RWPE1 (cell line): ENCODE measurements around the gene GPR142.
A peak's percentile ranks its signal among the peaks of the same experiment; 100 is the strongest.

ENCODE experiments used
- CTCF ChIA-PET: fragments of 350-600 bp; sonication (Branson Sonifier 250); formaldehyde crosslinking; extraction: SDS; loops from one replicate; lab custom pipeline; 2021; lab: Yijun Ruan, JAX
- POLR2A ChIA-PET: fragments of 400-600 bp; formaldehyde crosslinking; extraction: SDS; loops from one replicate; lab custom pipeline; 2020; ENCODE audit warnings: antibody characterized with exemption; ENCODE audit not compliant: low non-redundant PET; lab: Yijun Ruan, JAX
- DNase-seq: peaks from one replicate; pipeline ENCODE4 v3.0.0; 2012; ENCODE audit warnings: low spot score
- H3K27ac ChIP-seq: fragments of 450-650 bp; 2 replicates; pipeline ENCODE4 v1.5.1; 2017
- TF ChIP-seq, protein P1 (sequence below): fragments of 450-650 bp; conservative IDR thresholded peaks from 2 replicates; pipeline ENCODE4 v1.5.1; 2017; ENCODE audit warnings: low read depth, mild to moderate bottlenecking

Gene GPR142

DNA sequence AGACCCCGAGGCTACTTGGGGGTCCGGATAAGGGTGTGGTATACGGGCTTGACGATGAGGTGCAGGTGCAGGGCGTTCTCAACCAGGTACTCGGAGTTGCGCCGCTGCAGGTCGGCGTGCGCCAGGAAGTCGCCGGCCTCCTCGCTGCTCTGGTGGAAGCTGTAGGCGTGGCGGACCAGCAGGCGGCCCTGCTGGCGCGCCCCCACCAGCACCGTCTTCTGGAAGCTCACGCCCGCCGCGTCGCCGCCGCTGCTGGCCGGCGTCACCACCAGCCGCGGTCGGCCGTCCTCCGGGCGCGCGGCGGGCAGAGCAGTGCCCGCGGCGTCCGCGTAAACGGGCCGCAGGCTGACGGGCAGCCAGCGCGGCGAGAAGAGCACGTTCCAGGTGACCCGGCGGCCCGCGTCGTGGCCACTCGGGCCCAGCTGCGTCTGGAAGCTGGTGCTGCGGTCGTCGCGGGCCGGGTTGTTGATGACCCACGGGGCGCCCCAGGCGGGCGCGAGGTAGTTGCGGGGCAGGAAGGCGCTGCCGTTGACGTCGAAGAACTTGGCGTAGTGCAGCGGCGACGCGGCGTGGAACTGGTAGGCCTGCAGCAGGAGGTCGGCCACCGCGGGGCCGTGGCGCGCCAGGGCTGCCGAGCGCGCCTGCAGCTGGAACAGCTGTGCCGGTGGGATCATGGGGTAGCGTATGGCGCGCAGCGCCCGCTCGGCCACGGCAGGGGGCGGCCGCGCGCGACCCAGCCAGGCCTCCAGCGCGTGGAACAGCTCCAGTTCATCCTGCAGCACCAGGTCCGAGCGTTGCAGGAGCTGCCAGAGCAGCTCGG is 10.4 kb upstream of the GPR142 start:
- ChIA-PET POLR2A (interaction anchor here (0.6 kb wide), 1 partner anchor 779 kb away, joined by 4 read pairs; no protein-coding TSS in a partner anchor), CTCF (interaction anchor here (0.7 to 1.2 kb wide), 4 partner anchors 11 to 97 kb away, joined by 3 read pairs; partner anchors contain the start of gene GPR142)
- TF ChIP-seq, protein P1, sequence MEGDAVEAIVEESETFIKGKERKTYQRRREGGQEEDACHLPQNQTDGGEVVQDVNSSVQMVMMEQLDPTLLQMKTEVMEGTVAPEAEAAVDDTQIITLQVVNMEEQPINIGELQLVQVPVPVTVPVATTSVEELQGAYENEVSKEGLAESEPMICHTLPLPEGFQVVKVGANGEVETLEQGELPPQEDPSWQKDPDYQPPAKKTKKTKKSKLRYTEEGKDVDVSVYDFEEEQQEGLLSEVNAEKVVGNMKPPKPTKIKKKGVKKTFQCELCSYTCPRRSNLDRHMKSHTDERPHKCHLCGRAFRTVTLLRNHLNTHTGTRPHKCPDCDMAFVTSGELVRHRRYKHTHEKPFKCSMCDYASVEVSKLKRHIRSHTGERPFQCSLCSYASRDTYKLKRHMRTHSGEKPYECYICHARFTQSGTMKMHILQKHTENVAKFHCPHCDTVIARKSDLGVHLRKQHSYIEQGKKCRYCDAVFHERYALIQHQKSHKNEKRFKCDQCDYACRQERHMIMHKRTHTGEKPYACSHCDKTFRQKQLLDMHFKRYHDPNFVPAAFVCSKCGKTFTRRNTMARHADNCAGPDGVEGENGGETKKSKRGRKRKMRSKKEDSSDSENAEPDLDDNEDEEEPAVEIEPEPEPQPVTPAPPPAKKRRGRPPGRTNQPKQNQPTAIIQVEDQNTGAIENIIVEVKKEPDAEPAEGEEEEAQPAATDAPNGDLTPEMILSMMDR: no peak
- no peak overlapping the region for H3K27ac ChIP-seq
- DNase-seq: no peak

DNA sequence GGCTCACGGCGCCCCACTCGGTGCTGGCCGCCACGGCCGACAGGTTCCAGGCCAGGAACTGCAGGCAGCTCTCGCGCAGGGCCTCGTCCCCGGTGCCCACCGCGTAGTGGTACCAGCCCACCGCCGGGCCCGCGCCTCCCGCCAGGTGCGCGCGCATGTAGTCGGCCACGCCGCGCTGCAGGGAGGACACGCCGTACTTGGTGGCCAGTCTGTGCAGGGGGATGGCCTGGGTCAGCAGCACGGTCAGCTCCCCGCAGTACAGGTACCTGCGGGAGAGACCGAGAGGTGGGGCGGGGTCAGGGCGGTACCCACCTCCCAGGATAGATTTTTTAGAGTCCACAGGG is 9.9 kb upstream of the GPR142 start:
- H3K27ac ChIP-seq: no peak overlapping the region
- ChIA-PET CTCF (interaction anchor here (1.2 kb wide), 1 partner anchor 10 kb away, joined by 3 read pairs; the partner anchor contains the start of gene GPR142), POLR2A (interaction anchor here (0.6 kb wide), 1 partner anchor 780 kb away, joined by 4 read pairs; no protein-coding TSS in a partner anchor)
- TF ChIP-seq, protein P1: no peak
- no peak for DNase-seq

DNA sequence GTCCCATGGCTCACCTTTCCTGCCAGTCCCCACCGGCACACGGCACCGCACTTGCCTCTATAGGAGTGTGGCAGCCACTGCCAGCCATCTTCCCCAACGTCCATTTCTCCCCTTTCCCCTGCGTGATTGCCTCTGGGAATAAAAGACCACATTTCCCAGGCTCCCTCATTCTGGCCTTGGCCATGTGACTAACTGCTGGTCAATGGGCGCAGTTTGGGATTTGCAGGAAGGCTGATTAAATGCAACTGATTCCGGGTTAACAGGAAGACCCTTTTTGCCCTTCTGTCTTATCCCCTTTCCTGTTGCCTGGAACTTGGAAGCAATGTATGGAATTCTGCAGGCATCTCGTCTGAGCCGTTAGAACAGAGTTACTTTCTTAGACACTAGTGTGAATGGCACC is 8.6 kb upstream of the GPR142 start:
- TF ChIP-seq, protein P1: no peak
- POLR2A ChIA-PET: no interaction called here
- no peak overlapping the region for H3K27ac ChIP-seq
- CTCF ChIA-PET: interaction anchor here (0.5 to 0.7 kb wide), 2 partner anchors 39 to 55 kb away, joined by 3 read pairs; no protein-coding TSS in a partner anchor
- no peak for DNase-seq

DNA sequence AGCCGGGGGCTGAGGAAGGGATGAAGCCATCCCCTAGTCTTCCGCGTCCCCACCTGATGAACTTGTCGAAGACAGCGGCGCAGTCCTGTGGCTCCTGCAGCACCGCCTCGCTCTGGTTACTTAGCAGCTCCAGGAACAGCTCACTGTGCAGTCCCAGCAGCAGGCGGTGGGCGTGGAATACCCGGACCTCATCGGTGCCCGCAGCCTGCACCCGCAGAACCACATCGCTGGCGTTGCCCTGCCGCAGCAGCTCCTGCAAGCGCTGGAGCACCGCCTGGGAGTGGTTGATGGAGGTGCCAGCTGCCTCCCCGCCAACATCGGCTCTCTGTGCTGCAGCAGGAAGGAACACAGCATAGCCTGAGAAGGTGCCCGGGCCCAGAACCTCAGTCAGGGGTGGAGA is 7.4 kb upstream of the GPR142 start:
- H3K27ac ChIP-seq: no peak overlapping the region
- CTCF ChIA-PET: interaction anchor here (0.9 kb wide), 1 partner anchor 8 kb away, joined by 6 read pairs; no protein-coding TSS in a partner anchor
- DNase-seq: no peak
- POLR2A ChIA-PET: no interaction called here
- TF ChIP-seq, protein P1: no peak

DNA sequence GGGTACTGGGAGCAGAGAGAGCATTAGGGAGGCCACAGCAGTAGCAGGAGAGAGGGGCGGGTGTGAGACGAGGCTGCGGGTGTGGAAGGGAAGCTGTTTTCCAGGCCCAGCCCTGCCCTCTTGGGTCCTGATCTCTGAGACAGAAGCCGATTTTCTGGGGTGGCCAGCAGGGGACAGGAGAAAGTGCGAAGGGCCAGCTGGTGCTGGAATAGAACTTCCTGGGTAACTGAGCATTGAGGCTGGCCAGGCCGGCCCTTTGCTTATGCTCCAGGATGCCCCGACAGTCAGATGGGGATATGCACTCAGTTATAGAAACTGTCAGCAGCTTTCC is 6.4 kb upstream of the GPR142 start:
- TF ChIP-seq, protein P1: no peak
- POLR2A ChIA-PET: no interaction called here
- no peak overlapping the region for H3K27ac ChIP-seq
- CTCF ChIA-PET: interaction anchor here (0.6 to 2.4 kb wide), 7 partner anchors 9 to 100 kb away, joined by 3 to 10 read pairs (median 5); no protein-coding TSS in a partner anchor
- no peak for DNase-seq

DNA sequence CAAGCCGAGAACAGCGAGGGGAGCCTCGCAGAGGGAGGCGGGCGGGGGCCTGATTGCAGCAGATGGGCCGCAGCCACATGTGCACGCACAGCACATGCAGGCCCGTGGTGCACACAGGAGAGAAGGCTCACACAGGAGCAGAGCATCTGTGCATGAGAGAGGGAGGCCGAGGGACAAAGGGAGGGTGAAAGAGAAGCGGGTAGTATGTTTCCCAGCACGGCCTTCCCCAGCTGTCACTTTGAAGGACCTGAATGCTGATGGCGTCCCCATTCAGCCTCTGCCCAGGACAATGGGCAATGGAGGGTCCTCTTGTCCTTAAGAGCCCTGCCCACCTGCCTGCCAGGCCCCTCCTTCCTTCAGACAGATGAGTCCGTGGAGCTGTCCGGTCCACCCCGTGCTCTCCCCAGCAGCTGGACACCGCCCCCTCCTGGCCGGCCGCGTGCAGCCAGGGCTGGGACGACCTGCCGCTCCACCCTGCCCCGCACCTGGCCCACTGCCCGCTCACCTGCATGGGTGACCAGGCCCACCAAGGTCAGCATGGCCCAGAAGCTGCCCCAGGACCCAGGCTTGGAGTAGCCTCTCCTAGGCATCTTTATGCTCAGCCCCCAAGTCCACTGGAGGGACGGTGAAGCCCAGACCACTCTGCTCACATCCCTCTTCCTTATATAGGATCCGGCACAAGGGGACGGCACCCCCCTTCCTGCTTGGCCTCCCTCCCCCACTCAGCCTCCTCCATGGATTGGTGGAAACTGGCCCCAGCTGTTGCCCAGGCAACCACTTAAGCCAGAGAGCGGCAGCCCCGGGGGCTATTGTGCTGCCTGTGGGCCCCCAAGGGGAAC is 5.9 kb upstream of the GPR142 start, which contains the start of gene BTBD17:
TSS of gene BTBD17 (minus strand) at position 639 of the 839 bp plus-strand sequence. CDS start at position 590, 49 bp downstream.
- DNase-seq: no peak
- TF ChIP-seq, protein P1: peak; percentile 53
- no peak within 1 kb of the TSS for H3K27ac ChIP-seq
- ChIA-PET POLR2A (no interaction called here), CTCF (interaction anchor here (0.6 to 2.4 kb wide), 11 partner anchors 10 to 158 kb away, joined by 3 to 10 read pairs (median 4); partner anchors contain the start of gene RPL38)
